K562 (cell line): ENCODE data around the gene SARS1. TPM values are rescaled to one million over a fixed set of nuclear protein-coding genes. Genes with fewer than 3 reads are reported as not detected.

Source experiments
- ATAC-seq: fragments of 200-7000 bp; cut with Tn5 transposase; 3 replicates; pipeline ENCODE4 v1.9.1; 2020; ENCODE audit warnings: moderate library complexity
- BruUV-seq: library from RNA; stranded (reverse); fragments of 400-500 nt; replicated peaks from 2 replicates; lab custom pipeline; 2021; lab: Mats Ljungman, UMichigan
- CTCF ChIA-PET: fragments of 300-600 bp; formaldehyde crosslinking; extraction: SDS; loops from one replicate; lab custom pipeline; 2021; ENCODE audit warnings: low intra/inter-chr PET ratio; lab: Yijun Ruan, JAX
- POLR2A ChIA-PET: fragments of 300-600, 350-650 bp; sonication (Branson Sonifier 250); formaldehyde crosslinking; extraction: SDS; loops from one replicate; lab custom pipeline; 2021; ENCODE audit warnings: antibody characterized with exemption, inconsistent platforms; lab: Yijun Ruan, JAX
- DNase-seq, 4 experiments: peaks; one replicate each; pipeline versions ENCODE4 v3.0.0 to v3.0.0-alpha.2; 2011 to 2018; ENCODE audit warnings: low spot score in 3 of 4, mixed read lengths in 3 of 4; ENCODE audit errors: extremely low read depth in 1 of 4
- FAIRE-seq: peaks from 2 replicates; lab custom pipeline; 2011; peaks lifted over from hg19 to GRCh38; lab: Jason Lieb, UNC
- H2AFZ ChIP-seq: 2 replicates; pipeline ENCODE4 v1.6.0; 2011; ENCODE audit warnings: low read depth, low read length, control low read depth, inconsistent platforms
- H3K27ac ChIP-seq: fragments of 200-600 bp; 3 replicates; pipeline ENCODE4 v1.8.0; 2011; ENCODE audit warnings: low read depth, mild to moderate bottlenecking, control low read depth, inconsistent platforms, low read length, moderate library complexity, mixed read lengths; ENCODE audit errors: extremely low read depth
- H3K27me3 ChIP-seq, 2 experiments: fragments of 300-600 bp in 1 of 2; 2 replicates in 1 of 2; 3 replicates in 1 of 2; pipeline versions ENCODE4 v1.6.0 to v1.8.0; 2011; ENCODE audit warnings: inconsistent platforms in 2 of 2, low read length in 2 of 2, mild to moderate bottlenecking in 1 of 2, mixed read lengths in 1 of 2, moderate library complexity in 1 of 2; ENCODE audit not compliant: control insufficient read depth in 2 of 2, insufficient read depth in 2 of 2
- H3K36me3 ChIP-seq: fragments of 300-600 bp; 3 replicates; pipeline ENCODE4 v1.8.0; 2011; ENCODE audit warnings: mild to moderate bottlenecking, low read length, inconsistent platforms; ENCODE audit not compliant: control insufficient read depth, insufficient read depth
- H3K4me1 ChIP-seq, 2 experiments: fragments of 200-600 bp in 1 of 2; replicated peaks in 1 of 2; 2 replicates in 1 of 2; 3 replicates in 1 of 2; pipeline versions ENCODE4 v1.5.1 to v1.8.0; 2011; ENCODE audit warnings: inconsistent platforms in 2 of 2, low read length in 2 of 2, mild to moderate bottlenecking in 1 of 2, mixed read lengths in 1 of 2, moderate library complexity in 1 of 2; ENCODE audit not compliant: control insufficient read depth in 2 of 2, insufficient read depth in 2 of 2
- H3K4me2 ChIP-seq: 2 replicates; pipeline ENCODE4 v1.6.1; 2011; ENCODE audit warnings: low read length, control low read depth, inconsistent platforms, mixed read lengths; ENCODE audit not compliant: insufficient read depth
- H3K4me3 ChIP-seq: fragments of 200-600 bp; sonication (generic), shearing (Covaris generic); 2 replicates; pipeline ENCODE4 v1.5.1; 2016; ENCODE audit warnings: control low read depth, inconsistent platforms
- H3K79me2 ChIP-seq: fragments of 200-600 bp; 3 replicates; pipeline ENCODE4 v1.8.0; 2011; ENCODE audit warnings: low read length, inconsistent platforms; ENCODE audit not compliant: control insufficient read depth, insufficient read depth
- H3K9ac ChIP-seq, 2 experiments: 2 replicates each; pipeline versions ENCODE4 v1.6.0 to v1.6.1; 2011; ENCODE audit warnings: low read depth in 2 of 2, low read length in 2 of 2, control low read depth in 1 of 2, inconsistent platforms in 1 of 2, mild to moderate bottlenecking in 1 of 2, mixed read lengths in 1 of 2; ENCODE audit not compliant: insufficient read depth in 1 of 2
- H3K9me1 ChIP-seq: one replicate; pipeline ENCODE4 v1.6.0; 2011; ENCODE audit warnings: inconsistent platforms, mild to moderate bottlenecking, low read length, moderate library complexity; ENCODE audit not compliant: control insufficient read depth, insufficient read depth
- H3K9me3 ChIP-seq: replicated peaks from 2 replicates; pipeline ENCODE4 v1.5.1; 2011; ENCODE audit warnings: low read depth, low read length, inconsistent platforms; ENCODE audit not compliant: control insufficient read depth, insufficient read depth
- H4K20me1 ChIP-seq: replicated peaks from 2 replicates; pipeline ENCODE4 v1.6.1; 2011; ENCODE audit warnings: low read length, inconsistent platforms, mixed read lengths; ENCODE audit not compliant: control insufficient read depth, insufficient read depth
- ATF1 ChIP-seq, 2 experiments: fragments of 450-650 bp in 1 of 2; IDR thresholded peaks; 2 replicates each; pipeline ENCODE4 v1.6.1; 2016; ENCODE audit warnings: missing compliant biosample characterization in 1 of 2, missing genetic modification characterization in 1 of 2
- CTCF ChIP-seq, 3 experiments: IDR thresholded peaks in 2 of 3; conservative IDR thresholded peaks in 1 of 3; 2 replicates each; pipeline ENCODE4 v1.5.1; 2011 to 2012; ENCODE audit warnings: low read length in 3 of 3, mild to moderate bottlenecking in 3 of 3, control low read depth in 2 of 3, improper control_type of control experiment in 1 of 3, inconsistent platforms in 1 of 3, low read depth in 1 of 3, mixed read lengths in 1 of 3, moderate library complexity in 1 of 3; ENCODE audit not compliant: insufficient read depth in 2 of 3
- EHMT2 ChIP-seq: fragments of 450-650 bp; IDR thresholded peaks from 2 replicates; pipeline ENCODE4 v1.6.1; 2018; ENCODE audit warnings: antibody characterized with exemption
- FOXA1 ChIP-seq: fragments of 450-650 bp; IDR thresholded peaks from 2 replicates; pipeline ENCODE4 v1.6.1; 2016; ENCODE audit warnings: mild to moderate bottlenecking, borderline replicate concordance
- GTF3C2 ChIP-seq: IDR thresholded peaks from 3 replicates; pipeline ENCODE4 v1.6.1; 2011; ENCODE audit warnings: borderline replicate concordance, mild to moderate bottlenecking, moderate library complexity; ENCODE audit not compliant: insufficient read length; ENCODE audit errors: extremely low read depth
- HLTF ChIP-seq: fragments of 450-650 bp; IDR thresholded peaks from 2 replicates; pipeline ENCODE4 v1.6.1; 2016
- PRMT5 ChIP-seq: sonication (generic); formaldehyde crosslinking; IDR thresholded peaks from 2 replicates; pipeline ENCODE4 v1.5.0; 2020; ENCODE audit warnings: missing genetic modification reagents
- RB1 ChIP-seq: fragments of 450-650 bp; IDR thresholded peaks from 2 replicates; pipeline ENCODE4 v1.6.1; 2017; ENCODE audit warnings: low read depth, mild to moderate bottlenecking
- RBFOX2 ChIP-seq: fragments of 200-400 bp; formaldehyde crosslinking; IDR thresholded peaks from 2 replicates; pipeline ENCODE4 v1.6.1; 2017; ENCODE audit warnings: low read depth, mild to moderate bottlenecking, low read length, moderate library complexity
- SLC30A9 ChIP-seq: fragments of 250-450 bp; sonication (Bioruptor Pico); IDR thresholded peaks from 2 replicates; pipeline ENCODE4 v1.8.0; 2022; ENCODE audit warnings: mild to moderate bottlenecking, moderate library complexity
- TARDBP ChIP-seq: fragments of 450-650 bp; IDR thresholded peaks from 2 replicates; pipeline ENCODE4 v1.6.1; 2016
- TCF7 ChIP-seq: sonication (generic); IDR thresholded peaks from 2 replicates; pipeline ENCODE4 v1.6.1; 2016; ENCODE audit warnings: antibody characterized with exemption, borderline replicate concordance
- ZNF324 ChIP-seq: fragments of 250-450 bp; sonication (Bioruptor Pico); IDR thresholded peaks from 2 replicates; pipeline ENCODE4 v1.4.0; 2020; ENCODE audit warnings: mild to moderate bottlenecking
- ZNF408 ChIP-seq: fragments of 250-450 bp; sonication (Bioruptor Pico); IDR thresholded peaks from 2 replicates; pipeline ENCODE4 v1.4.0; 2020; ENCODE audit warnings: low read depth, mild to moderate bottlenecking, moderate library complexity
- ZNF766 ChIP-seq: fragments of 200-800 bp; sonication (Bioruptor generic); conservative IDR thresholded peaks from 2 replicates; pipeline ENCODE4 v1.6.1; 2016; ENCODE audit warnings: missing genetic modification characterization, missing compliant biosample characterization
- WGBS: fragments of 100-300 bp; shearing (Covaris generic); methylation state at CpG from one replicate; pipeline ENCODE4 v1.1.6; 2016; ENCODE audit warnings: low coverage, mixed read lengths; ENCODE audit not compliant: insufficient coverage; ENCODE audit errors: missing lambda C conversion rate; 5-methylcytosine and 5-hydroxymethylcytosine counted together
- in situ Hi-C: fragments of 300-500 bp; cut with MboI; formaldehyde crosslinking; loops from 4 replicates; pipeline ENCODE4 v1.15.0; 2018; ENCODE audit warnings: inconsistent platforms, mixed read lengths
- intact Hi-C: fragments of 100-400 bp; cut with micrococcal nuclease; formaldehyde crosslinking; loops from 2 replicates; pipeline ENCODE4 v1.14.2; 2022
- polyA plus RNA-seq, 8 experiments: library from polyadenylated mRNA; depleted of rRNA in 4 of 8; stranded (reverse) in 5 of 8; unstranded in 3 of 8; fragments of >200 nt; fragmentation: Nextera tagmentation in 2 of 8; fragmentation: Illumina TruSeq in 1 of 8; extraction: Ambion mirVana in 2 of 8; extraction: Trizol in 1 of 8; gene quantifications; 2 replicates each; pipeline versions ENCODE4 v1.2.1 to v1.2.3, GENCODE V29; 2011 to 2014; ENCODE audit warnings: inconsistent platforms in 1 of 8, missing spikeins in 1 of 8
- total RNA-seq, 7 experiments: library from RNA; depleted of rRNA in 6 of 7; stranded (reverse); fragments of >200 nt in 6 of 7; fragmentation: Illumina TruSeq in 2 of 7; extraction: Trizol in 2 of 7; gene quantifications; 2 replicates each; pipeline versions ENCODE4 v1.2.1 to v1.2.3, GENCODE V29; 2011 to 2021; ENCODE audit warnings: low replicate concordance in 1 of 7
- TF ChIP-seq, protein P1 (sequence below): fragments of 200-400 bp; formaldehyde crosslinking; IDR thresholded peaks from 2 replicates; pipeline ENCODE4 v1.6.1; 2017; ENCODE audit warnings: mild to moderate bottlenecking, low read depth, low read length, moderate library complexity

Gene SARS1
- total and polyA plus RNA-seq, 9 of the 15 experiments (the other 6 are each of a cell fraction or from before 2014, with no cell fraction given), result 221 to 623 (median 254) TPM

DNA sequence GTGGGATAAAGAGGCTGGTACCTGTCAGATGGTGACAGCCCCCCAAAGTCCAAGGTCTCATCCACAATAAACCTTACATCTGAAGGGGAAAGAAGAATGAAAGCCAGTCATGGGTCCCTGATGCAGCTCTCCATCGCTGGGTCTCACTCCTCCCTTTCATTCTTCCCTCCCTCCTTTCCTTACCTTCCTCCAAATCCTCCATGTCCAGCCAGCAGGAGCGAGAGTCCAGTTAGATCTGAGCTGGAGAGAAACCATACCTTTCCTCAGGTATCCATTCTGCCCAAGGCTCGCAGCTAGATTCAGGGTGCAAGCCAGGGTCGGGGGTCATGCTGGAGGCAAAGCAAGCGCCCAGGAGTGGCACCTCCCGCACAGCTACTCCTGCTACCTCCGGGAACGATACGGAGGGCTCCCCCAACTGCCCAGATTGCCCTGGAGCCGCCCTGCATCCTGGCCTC lies 68.8 kb downstream of the SARS1 start:
- Histone ChIP-seq H2AFZ (peak overlapping the region; percentile 95), H3K9me3 (no peaks in the 10 kb centered on the region), H3K27ac (peak overlapping the region; percentile 97), H3K36me3 (peaks cover 36% of the 10 kb centered on the region; the same call in 2 of the 3 replicates), H4K20me1 (peaks cover 3% of the 10 kb centered on the region; the same call in 1 of the 2 replicates), H3K4me1 (peaks cover 36 to 42% of the 10 kb centered on the region in 2 experiments), H3K79me2 (peaks cover 28% of the 10 kb centered on the region), H3K9ac (peak overlapping the region; percentile 90 to 94), H3K4me3 (peak overlapping the region; percentile 68), H3K9me1 (no peaks in the 10 kb centered on the region), H3K4me2 (peak overlapping the region; percentile 99), H3K27me3 (no peaks in the 10 kb centered on the region)
- ChIA-PET POLR2A (interaction anchor here (0.6 to 1.9 kb wide), 19 partner anchors 11 to 250 kb away, joined by 3 to 16 read pairs (median 3); partner anchors contain the start of gene SORT1), CTCF (interaction anchor here (0.9 kb wide), 1 partner anchor 117 kb away, joined by 6 read pairs; no protein-coding TSS in a partner anchor)
- ATAC-seq, result no peak
- intact Hi-C loops, result loop anchor here (2.0 kb wide), 1 partner anchor 116 kb away; no protein-coding TSS in a partner anchor
- TSS peak; percentile 50 for BruUV-seq
- FAIRE-seq, result no peak
- in situ Hi-C loops, result no loop called here
- no peak for DNase-seq
- WGBS, result 8% methylated on average over 10 of the region's 10 CpGs
- TF ChIP-seq ATF1 (CRISPR knock-in tag; IDR thresholded peaks at IDR 0.05) (no peak), ATF1 (tag; IDR thresholded peaks at IDR 0.05) (no peak), PRMT5 (CRISPR knock-in tag) (no peak), SLC30A9 (CRISPR knock-in tag) (no peak), FOXA1 (no peak), EHMT2 (no peak), TARDBP (0 out of 2 replicates have a peak, but pooled peaks have one; percentile 19), TCF7 (no peak), RB1 (0 out of 2 replicates have a peak, but pooled peaks have one; percentile 5), ZNF766 (CRISPR knock-in tag) (0 out of 2 replicates have a peak, but pooled peaks have one; percentile 2), RBFOX2 (no peak), GTF3C2 (no peak), CTCF (IDR thresholded peaks at IDR 0.05 in 2 of 3, conservative IDR thresholded peaks at IDR 0.05 in 1 of 3; ENCODE audit: insufficient read depth in 2 of 3, low read depth in 1 of 3, low read length in 3 of 3) (0 out of 6 replicates have a peak, but pooled peaks of 1 of the 3 experiments have one; percentile 14), HLTF (no peak), ZNF324 (CRISPR knock-in tag) (no peak), ZNF408 (CRISPR knock-in tag) (no peak)
- TF ChIP-seq, protein P1, sequence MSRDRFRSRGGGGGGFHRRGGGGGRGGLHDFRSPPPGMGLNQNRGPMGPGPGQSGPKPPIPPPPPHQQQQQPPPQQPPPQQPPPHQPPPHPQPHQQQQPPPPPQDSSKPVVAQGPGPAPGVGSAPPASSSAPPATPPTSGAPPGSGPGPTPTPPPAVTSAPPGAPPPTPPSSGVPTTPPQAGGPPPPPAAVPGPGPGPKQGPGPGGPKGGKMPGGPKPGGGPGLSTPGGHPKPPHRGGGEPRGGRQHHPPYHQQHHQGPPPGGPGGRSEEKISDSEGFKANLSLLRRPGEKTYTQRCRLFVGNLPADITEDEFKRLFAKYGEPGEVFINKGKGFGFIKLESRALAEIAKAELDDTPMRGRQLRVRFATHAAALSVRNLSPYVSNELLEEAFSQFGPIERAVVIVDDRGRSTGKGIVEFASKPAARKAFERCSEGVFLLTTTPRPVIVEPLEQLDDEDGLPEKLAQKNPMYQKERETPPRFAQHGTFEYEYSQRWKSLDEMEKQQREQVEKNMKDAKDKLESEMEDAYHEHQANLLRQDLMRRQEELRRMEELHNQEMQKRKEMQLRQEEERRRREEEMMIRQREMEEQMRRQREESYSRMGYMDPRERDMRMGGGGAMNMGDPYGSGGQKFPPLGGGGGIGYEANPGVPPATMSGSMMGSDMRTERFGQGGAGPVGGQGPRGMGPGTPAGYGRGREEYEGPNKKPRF, result no peak
